Esophagus squamous epithelium (tissue), 5 donors: ENCODE data around the gene TRIM46. TPM values are rescaled to one million over a fixed set of nuclear protein-coding genes. Genes with fewer than 3 reads are reported as not detected.

Source experiments
- DNase-seq: peaks from one replicate; lab custom pipeline; 2025; lab: John Stamatoyannopoulos, UW
- H3K27ac ChIP-seq, 4 donors: fragments of 200-600 bp; sonication (generic); one replicate each; pipeline ENCODE4 v1.5.1; 2016 to 2019; ENCODE audit warnings: mild to moderate bottlenecking in 1 of 4
- H3K27me3 ChIP-seq, 4 donors: fragments of 200-600 bp; sonication (generic); 1 replicate in 3 of 4; 2 replicates in 1 of 4; pipeline versions ENCODE4 v1.5.1 to v1.6.0; 2017 to 2021; ENCODE audit warnings: antibody characterized with exemption in 1 of 4
- H3K36me3 ChIP-seq, 3 donors: fragments of 200-600 bp; sonication (generic); one replicate each; pipeline ENCODE4 v1.5.1; 2016 to 2019
- H3K4me1 ChIP-seq, 3 donors: fragments of 200-600 bp; sonication (generic); one replicate each; pipeline ENCODE4 v1.5.1; 2017 to 2019
- H3K4me3 ChIP-seq, 4 donors: fragments of 200-600 bp; sonication (generic); 1 replicate in 3 of 4; 2 replicates in 1 of 4; pipeline ENCODE4 v1.5.1; 2016 to 2019; ENCODE audit warnings: mild to moderate bottlenecking in 2 of 4, moderate library complexity in 1 of 4
- H3K9me3 ChIP-seq, 3 donors: fragments of 200-600 bp; sonication (generic); one replicate each; pipeline ENCODE4 v1.5.1; 2016 to 2019
- CTCF ChIP-seq, 6 experiments: fragments of 450-650 bp in 4 of 6; fragments of 200-600 bp in 2 of 6; sonication (generic) in 2 of 6; IDR thresholded peaks; one replicate each; pipeline ENCODE4 v1.5.1; 2016 to 2019; ENCODE audit warnings: antibody characterized with exemption in 6 of 6, mild to moderate bottlenecking in 4 of 6, moderate library complexity in 4 of 6
- POLR2A ChIP-seq, 4 donors: fragments of 450-650 bp; IDR thresholded peaks; one replicate each; pipeline ENCODE4 v1.6.1; 2017; ENCODE audit warnings: antibody characterized with exemption in 4 of 4, mild to moderate bottlenecking in 4 of 4, moderate library complexity in 3 of 4
- WGBS, 2 donors: methylation state at CpG; one replicate each; pipeline ENCODE4 v1.1.5; 2018; 5-methylcytosine and 5-hydroxymethylcytosine counted together
- intact Hi-C: fragments of 100-400 bp; cut with DNase I; formaldehyde crosslinking; loops from one replicate; pipeline ENCODE4 v1.15.0; 2022
- total RNA-seq, 4 donors: library from RNA; depleted of rRNA; stranded (reverse); fragments of >200 nt; gene quantifications; one replicate each; pipeline ENCODE4 v1.1.0, GENCODE V29; 2016
- donor health status: DM: yes; HTN: yes; CAD: no.

The TRIM46 gene
- total RNA-seq, 4 donors from 2014 or later = 0.30 to 0.53 (median 0.38) TPM; not detected in 1

DNA sequence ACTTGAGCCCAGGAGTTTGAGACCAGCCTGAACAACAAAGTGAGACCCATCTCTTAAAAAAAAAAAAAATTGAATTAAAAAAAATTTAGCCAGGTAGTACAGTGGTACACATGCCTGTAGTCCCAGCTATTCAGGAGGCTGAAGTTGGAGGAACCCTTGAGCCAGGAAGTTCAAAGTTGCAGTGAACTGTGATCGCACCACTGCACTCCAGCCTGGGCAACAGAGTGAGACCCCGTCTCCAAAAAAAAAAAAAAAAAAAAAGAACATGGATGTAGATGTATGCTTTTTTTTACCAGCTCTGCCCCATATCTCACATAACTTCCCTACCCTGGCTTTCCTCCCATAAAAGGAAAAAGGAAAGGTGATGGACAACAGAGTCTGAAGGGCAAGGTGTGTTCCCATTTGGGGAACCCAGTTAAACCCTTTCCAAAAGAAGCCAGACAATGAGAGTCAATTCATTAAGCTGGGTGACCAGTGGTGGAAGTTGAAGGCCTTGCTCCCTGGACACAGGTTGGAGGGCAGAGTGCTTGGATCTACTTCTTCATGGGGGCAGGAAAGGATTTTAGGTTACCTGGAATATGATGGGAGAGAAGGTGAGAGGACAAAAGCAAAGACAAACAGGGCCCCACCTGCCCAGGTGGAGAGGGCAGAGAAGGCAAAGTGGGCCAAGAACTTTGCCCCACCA is 3.4 kb upstream of the TRIM46 start:
- intact Hi-C loops = no loop called here
- TF ChIP-seq POLR2A (IDR thresholded peaks at IDR 0.05) (no peak), CTCF (IDR thresholded peaks at IDR 0.05) (no peak)
- H3K27me3 ChIP-seq = peaks cover 0 to 29% (median 0%) of the 10 kb centered on the region in 4 donors
- H3K27ac ChIP-seq = no peak overlapping the region
- WGBS, 2 donors = 75 to 88% methylated on average over 2 of the region's 2 CpGs
- DNase-seq = no peak
- no peaks in the 10 kb centered on the region for H3K9me3 ChIP-seq
- H3K4me3 ChIP-seq = no peak overlapping the region
- peaks cover 24 to 62% (median 32%) of the 10 kb centered on the region in 3 donors for H3K4me1 ChIP-seq
- peaks cover 0 to 24% (median 13%) of the 10 kb centered on the region in 3 donors for H3K36me3 ChIP-seq

- 87 to 95% methylated on average over 5 to 7 of the region's 7 CpGs for WGBS, 2 donors
Measured at GRCh38 chr1:155170806-155171205, 2.8 kb upstream of the TRIM46 start.

GRCh38 chr1:155171836-155172731 is 1.6 kb upstream of the TRIM46 start:
- intact Hi-C loops = no loop called here
- no peak for DNase-seq
- Histone ChIP-seq H3K27ac (peak overlapping the region; percentile 92 to 99 (median 96)), H3K27me3 (peaks cover 0 to 29% (median 0%) of the 10 kb centered on the region in 4 donors), H3K9me3 (no peaks in the 10 kb centered on the region), H3K4me3 (peak overlapping the region; percentile 82 to 96 (median 94)), H3K4me1 (peaks cover 26 to 58% (median 34%) of the 10 kb centered on the region in 3 donors), H3K36me3 (peaks cover 0 to 24% (median 13%) of the 10 kb centered on the region in 3 donors)
- no peak for TF ChIP-seq POLR2A (IDR thresholded peaks at IDR 0.05)
- no peak for TF ChIP-seq CTCF (IDR thresholded peaks at IDR 0.05)
- WGBS, 2 donors = 43% methylated on average over 8 of the region's 8 CpGs

More at GRCh38 chr1:155170806-155171205, 2.8 kb upstream of the TRIM46 start:
- no peak for DNase-seq
- no peak for TF ChIP-seq POLR2A (IDR thresholded peaks at IDR 0.05)
- Histone ChIP-seq H3K27me3 (peaks cover 0 to 35% (median 0%) of the 10 kb centered on the region in 4 donors), H3K4me3 (no peak overlapping the region), H3K27ac (no peak overlapping the region), H3K36me3 (peaks cover 0 to 24% (median 13%) of the 10 kb centered on the region in 3 donors), H3K4me1 (peaks cover 24 to 60% (median 32%) of the 10 kb centered on the region in 3 donors), H3K9me3 (no peaks in the 10 kb centered on the region)
- intact Hi-C loops = no loop called here

DNA sequence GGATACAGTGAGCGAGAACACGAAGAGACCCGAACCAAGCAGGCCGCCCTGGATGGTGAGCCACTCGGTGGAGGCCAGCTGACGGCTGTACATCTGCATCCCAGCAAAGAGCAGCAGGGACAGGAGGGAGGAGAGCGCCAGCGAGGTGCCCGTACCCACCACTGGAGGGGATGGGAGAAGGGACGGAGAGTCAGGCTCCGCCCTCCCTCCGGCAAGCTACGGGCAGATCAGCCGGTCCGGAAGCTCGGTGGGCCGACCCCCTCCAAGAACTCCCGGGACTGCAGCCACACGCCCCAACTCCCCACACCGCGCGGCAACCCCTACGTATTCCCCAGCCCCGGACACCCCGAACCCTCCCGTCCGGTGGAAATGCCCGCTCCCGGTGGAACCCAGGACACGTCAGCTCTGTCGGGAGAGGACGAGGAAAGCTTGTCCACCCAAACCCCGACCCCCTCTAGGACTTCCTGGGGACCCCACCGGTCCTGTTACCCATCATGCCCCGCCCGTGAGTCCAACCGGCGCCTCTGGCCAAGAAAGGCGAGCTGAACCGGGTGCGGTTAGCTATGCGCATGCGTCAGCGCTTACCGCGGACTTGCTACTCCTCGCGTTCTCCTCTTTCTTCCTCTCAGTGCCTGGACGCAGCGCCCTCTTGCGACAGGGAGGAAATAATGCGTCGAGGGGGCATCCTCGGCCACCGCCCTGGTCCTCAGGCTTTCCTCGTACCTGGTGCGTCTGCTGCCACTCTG is 744 bp upstream of the TRIM46 start, which contains the start of gene KRTCAP2:
TSS of gene KRTCAP2 (minus strand) at position 573 of the 746 bp plus-strand sequence. CDS start at position 493, 80 bp downstream.
- Histone ChIP-seq H3K27ac (peak within 1 kb of the TSS; percentile 92 to 99 (median 96)), H3K9me3 (no peaks in the 10 kb centered on the region), H3K36me3 (peaks cover 0 to 24% (median 13%) of the 10 kb centered on the region in 3 donors), H3K27me3 (peaks cover 0 to 27% (median 0%) of the 10 kb centered on the region in 4 donors), H3K4me1 (peaks cover 25 to 58% (median 30%) of the 10 kb centered on the region in 3 donors), H3K4me3 (peak within 1 kb of the TSS; percentile 82 to 96 (median 94))
- TF ChIP-seq POLR2A (IDR thresholded peaks at IDR 0.05) (peak in 2 of 4 donors; percentile 55 to 56), CTCF (IDR thresholded peaks at IDR 0.05) (peak; percentile 90 to 100 (median 96))
- 0% methylated on average over 12 to 27 of the region's 57 CpGs for WGBS, 2 donors
- DNase-seq = peak; percentile 73
- intact Hi-C loops = no loop called here
